Psoas muscle (tissue), 8 donors: ENCODE measurements around the gene MUC13. TPM values are rescaled to one million over a fixed set of nuclear protein-coding genes. Genes with fewer than 3 reads are reported as not detected.

ENCODE experiments used
- ATAC-seq, 4 donors: fragments of 200-7000 bp; cut with Tn5 transposase; one replicate each; pipeline ENCODE4 v1.9.1; 2020; ENCODE audit warnings: moderate library complexity in 3 of 4, mild to moderate bottlenecking in 2 of 4
- DNase-seq, 2 donors: peaks; one replicate each; pipeline ENCODE4 v3.0.0-alpha.2; 2020
- H3K27ac ChIP-seq: fragments of 200-600 bp; one replicate; pipeline ENCODE4 v1.8.0; 2022
- H3K27me3 ChIP-seq, 3 donors: fragments of 200-600 bp in 1 of 3; one replicate each; pipeline versions ENCODE4 v1.6.1 to v1.8.0; 2013 to 2022; ENCODE audit warnings: low read length in 2 of 3, mild to moderate bottlenecking in 2 of 3, moderate library complexity in 1 of 3; ENCODE audit not compliant: insufficient read depth in 3 of 3
- H3K36me3 ChIP-seq, 2 donors: fragments of 200-600 bp in 1 of 2; one replicate each; pipeline versions ENCODE4 v1.6.1 to v1.8.0; 2013 to 2022; ENCODE audit warnings: low read depth in 1 of 2, mild to moderate bottlenecking in 1 of 2, moderate library complexity in 1 of 2; ENCODE audit not compliant: insufficient read depth in 1 of 2
- H3K4me1 ChIP-seq: fragments of 200-600 bp; one replicate; pipeline ENCODE4 v1.8.0; 2022
- H3K4me3 ChIP-seq: fragments of 200-600 bp; one replicate; pipeline ENCODE4 v1.8.0; 2022; ENCODE audit warnings: mild to moderate bottlenecking
- H3K9me3 ChIP-seq: fragments of 200-600 bp; one replicate; pipeline ENCODE4 v1.8.0; 2022
- CTCF ChIP-seq: fragments of 200-600 bp; IDR thresholded peaks from one replicate; pipeline ENCODE4 v1.8.0; 2022; ENCODE audit warnings: antibody characterized with exemption
- WGBS, 3 donors: extraction: QIAGEN DNeasy Blood & Tissue Kit; methylation state at CpG; one replicate each; pipeline versions ENCODE4 v1.1.6 to v1.1.7; 2013; 5-methylcytosine and 5-hydroxymethylcytosine counted together
- intact Hi-C, 2 donors: fragments of 100-400 bp; cut with DNase I; formaldehyde crosslinking; loops; one replicate each; pipeline versions ENCODE4 v1.11.0 to v1.14.2; 2022
- polyA plus RNA-seq, 3 donors: library from polyadenylated mRNA; stranded (reverse); fragments of 200-250 nt; gene quantifications; one replicate each; pipeline ENCODE4 v1.2.3, GENCODE V29; 2013
- total RNA-seq, 4 donors: library from RNA; stranded (reverse); fragmentation: NEBNext Ultra II Directional in 2 of 4; extraction: Animal tissue kit (Norgen Biotek cat#: 25700) in 2 of 4; gene quantifications; one replicate each; pipeline versions ENCODE4 v1.2.1 to v1.2.4, GENCODE V29; 2021 to 2023
- donor health status: healthy with polysubstance abuse.
- donor health status: DM: no; HTN: no; CAD: no; lungs with moderate emphysema.
- donor health status: Bipolar disorder and iron deficiency.
- donor health status: healthy.
- donor health status: DM: yes; HTN: yes; CAD: no.
- donor health status: DM: no; HTN: no; CAD: no.
- donor health status: DM: no; HTN: no; CAD: no.
- donor health status: DM: yes; HTN: yes; CAD: no.

The MUC13 gene
- total and polyA plus RNA-seq, 7 donors, result 0.12 to 0.16 (median 0.13) TPM; not detected in 4

- peak overlapping the region; percentile 68 for H3K27ac ChIP-seq
- WGBS, 3 donors, result 91 to 99% (median 96%) methylated on average over 3 of the region's 3 CpGs
- peaks cover 29% of the 10 kb centered on the region for H3K4me1 ChIP-seq
- TF ChIP-seq CTCF, result no peak
- DNase-seq (no peak), ATAC-seq (no peak)
- intact Hi-C loops, result no loop called here
- no peaks in the 10 kb centered on the region for H3K27me3 ChIP-seq
- H3K9me3 ChIP-seq, result no peaks in the 10 kb centered on the region
- H3K4me3 ChIP-seq, result no peak overlapping the region
- peaks cover 0 to 6% of the 10 kb centered on the region in 2 donors for H3K36me3 ChIP-seq
Measured at GRCh38 chr3:124877674-124878073, 56.9 kb downstream of the MUC13 start.

GRCh38 chr3:124876401-124876878, 58.1 kb downstream of the MUC13 start:
- no peak for DNase-seq
- no peaks in the 10 kb centered on the region for H3K27me3 ChIP-seq
- H3K9me3 ChIP-seq, result no peaks in the 10 kb centered on the region
- peaks cover 29% of the 10 kb centered on the region for H3K4me1 ChIP-seq
- no peak overlapping the region for H3K4me3 ChIP-seq
- WGBS, 3 donors, result 58 to 84% (median 60%) methylated on average over 3 of the region's 3 CpGs
- no peak for TF ChIP-seq CTCF
- intact Hi-C loops, result no loop called here
- no peak overlapping the region for H3K27ac ChIP-seq
- peaks cover 0 to 18% of the 10 kb centered on the region in 2 donors for H3K36me3 ChIP-seq
- ATAC-seq, result no peak

- no peak for TF ChIP-seq CTCF
- WGBS, 3 donors, result 71 to 89% (median 88%) methylated on average over 1 of the region's 1 CpG
- intact Hi-C loops, result no loop called here
- Histone ChIP-seq H3K4me3 (no peak overlapping the region), H3K27ac (no peak overlapping the region), H3K9me3 (no peaks in the 10 kb centered on the region), H3K4me1 (peaks cover 11% of the 10 kb centered on the region), H3K27me3 (no peaks in the 10 kb centered on the region), H3K36me3 (peaks cover 0 to 32% of the 10 kb centered on the region in 2 donors)
- DNase-seq (no peak), ATAC-seq (no peak)
Measured at GRCh38 chr3:124873226-124873625, 61.3 kb downstream of the MUC13 start.

GRCh38 chr3:124867511-124867910, 67.0 kb downstream of the MUC13 start:
- Histone ChIP-seq H3K9me3 (no peaks in the 10 kb centered on the region), H3K27ac (no peak overlapping the region), H3K36me3 (peaks cover 0 to 27% of the 10 kb centered on the region in 2 donors), H3K4me1 (no peaks in the 10 kb centered on the region), H3K4me3 (no peak overlapping the region), H3K27me3 (no peaks in the 10 kb centered on the region)
- WGBS, 3 donors, result 95 to 99% (median 97%) methylated on average over 3 of the region's 3 CpGs
- ATAC-seq, result no peak
- no peak for DNase-seq
- no peak for TF ChIP-seq CTCF
- intact Hi-C loops, result no loop called here

- intact Hi-C loops, result no loop called here
- DNase-seq, result no peak
- no peak for TF ChIP-seq CTCF
- peaks cover 32% of the 10 kb centered on the region for H3K4me1 ChIP-seq
- WGBS, 3 donors, result 54 to 84% (median 76%) methylated on average over 2 of the region's 2 CpGs
- H3K27me3 ChIP-seq, result no peaks in the 10 kb centered on the region
- peak overlapping the region; percentile 18 for H3K27ac ChIP-seq
- H3K4me3 ChIP-seq, result no peak overlapping the region
- no peak for ATAC-seq
- no peaks in the 10 kb centered on the region for H3K9me3 ChIP-seq
- no peaks in the 10 kb centered on the region for H3K36me3 ChIP-seq
Measured at GRCh38 chr3:124862006-124862405, 72.5 kb downstream of the MUC13 start.
